Activated naive CD4-positive, alpha-beta T cell treated with Interleukin-2 at 50 U/mL for 16 hours (primary cell): Measurements from ENCODE around the gene FYTTD1.

Source experiments
- DNase-seq: peaks from one replicate; pipeline ENCODE4 v3.0.0-alpha.2; 2020

Gene FYTTD1

GRCh38 chr3:197793247-197793646, 43.6 kb downstream of the FYTTD1 start:
- DNase-seq: no peak

GRCh38 chr3:197794115-197794514, 44.4 kb downstream of the FYTTD1 start:
- DNase-seq: no peak

- DNase-seq: no peak
Measured at GRCh38 chr3:197795200-197795599, 45.5 kb downstream of the FYTTD1 start.

GRCh38 chr3:197796087-197796486, 46.4 kb downstream of the FYTTD1 start:
- no peak for DNase-seq

GRCh38 chr3:197798863-197799262, 49.2 kb downstream of the FYTTD1 start:
- no peak for DNase-seq

- no peak for DNase-seq
Measured at GRCh38 chr3:197800379-197800778, 50.7 kb downstream of the FYTTD1 start.

- DNase-seq: peak; percentile 11
Measured at GRCh38 chr3:197801891-197802778, 52.5 kb downstream of the FYTTD1 start.

- DNase-seq: no peak
Measured at GRCh38 chr3:197802779-197803459, 53.2 kb downstream of the FYTTD1 start.

GRCh38 chr3:197804511-197804910, 54.8 kb downstream of the FYTTD1 start:
- DNase-seq: no peak

- no peak for DNase-seq
Measured at GRCh38 chr3:197807969-197808587, 58.4 kb downstream of the FYTTD1 start.

- no peak for DNase-seq
Measured at GRCh38 chr3:197809356-197810020, 59.8 kb downstream of the FYTTD1 start.

- no peak for DNase-seq
Measured at GRCh38 chr3:197810901-197811300, 61.2 kb downstream of the FYTTD1 start.

GRCh38 chr3:197811343-197811742, 61.7 kb downstream of the FYTTD1 start:
- no peak for DNase-seq

- DNase-seq: no peak
Measured at GRCh38 chr3:197814372-197814771, 64.7 kb downstream of the FYTTD1 start.

- no peak for DNase-seq
Measured at GRCh38 chr3:197820550-197821335, 71.1 kb downstream of the FYTTD1 start.

- no peak for DNase-seq
Measured at GRCh38 chr3:197829397-197830045, 79.8 kb downstream of the FYTTD1 start.

GRCh38 chr3:197830308-197830966, 80.8 kb downstream of the FYTTD1 start:
- no peak for DNase-seq

GRCh38 chr3:197830967-197831313, 81.3 kb downstream of the FYTTD1 start:
- no peak for DNase-seq

- DNase-seq: no peak
Measured at GRCh38 chr3:197833930-197834715, 84.4 kb downstream of the FYTTD1 start.

GRCh38 chr3:197835509-197835908, 85.8 kb downstream of the FYTTD1 start:
- no peak for DNase-seq

GRCh38 chr3:197836244-197836643, 86.6 kb downstream of the FYTTD1 start:
- no peak for DNase-seq
